GM23338 (cell line): ENCODE data around the gene ARHGAP4.

ENCODE experiments used
- CREB1 ChIP-seq: fragments of 250-450 bp; sonication (Bioruptor Pico); IDR thresholded peaks from 2 replicates; pipeline ENCODE4 v1.5.0; 2020; ENCODE audit warnings: low read depth, mild to moderate bottlenecking, moderate library complexity
- CTCF ChIP-seq, 2 experiments: fragments of 200-600 bp in 1 of 2; sonication (generic) in 1 of 2; conservative IDR thresholded peaks; 2 replicates each; pipeline versions ENCODE4 v1.5.1 to v1.6.1; 2016 to 2017; ENCODE audit warnings: antibody characterized with exemption in 2 of 2, low read depth in 2 of 2, mild to moderate bottlenecking in 2 of 2, moderate library complexity in 1 of 2
- EZH2phosphoT487 ChIP-seq: fragments of 200-600 bp; sonication (generic); IDR thresholded peaks from one replicate; pipeline ENCODE4 v1.8.1; 2018; ENCODE audit warnings: antibody characterized with exemption; ENCODE audit not compliant: unreplicated experiment
- JUNB ChIP-seq: IDR thresholded peaks from one replicate; pipeline ENCODE4 v1.6.1; 2016; ENCODE audit warnings: antibody characterized with exemption; ENCODE audit not compliant: unreplicated experiment
- POLR2AphosphoS5 ChIP-seq: IDR thresholded peaks from 2 replicates; pipeline ENCODE4 v1.6.1; 2016; ENCODE audit warnings: antibody characterized with exemption, low read depth
- REST ChIP-seq: IDR thresholded peaks from one replicate; pipeline ENCODE4 v1.6.1; 2018; ENCODE audit warnings: antibody characterized with exemption; ENCODE audit not compliant: unreplicated experiment
- ZNF462 ChIP-seq: fragments of 250-450 bp; sonication (Bioruptor Pico); IDR thresholded peaks from 2 replicates; pipeline ENCODE4 v1.5.0; 2020; ENCODE audit warnings: mild to moderate bottlenecking, moderate library complexity

- TF ChIP-seq REST (no peak), CREB1 (CRISPR knock-in tag) (no peak), CTCF (conservative IDR thresholded peaks at IDR 0.05; ENCODE audit: low read depth in 2 of 2) (no peak), ZNF462 (CRISPR knock-in tag) (no peak), POLR2AphosphoS5 (no peak), EZH2phosphoT487 (no peak), JUNB (no peak)
Observed at GRCh38 chrX:153906126-153906917, 19.7 kb downstream of the ARHGAP4 start.
